Mammary epithelial cell (primary cell): ENCODE results near the gene ZC3H18.

Experiments used
- CTCF ChIP-seq, 2 donors: IDR thresholded peaks in 1 of 2; conservative IDR thresholded peaks in 1 of 2; 2 replicates each; pipeline ENCODE4 v1.5.1; 2011 to 2012; ENCODE audit warnings: inconsistent platforms in 2 of 2, low read length in 2 of 2, mild to moderate bottlenecking in 2 of 2, control low read depth in 1 of 2, low read depth in 1 of 2; ENCODE audit not compliant: insufficient read depth in 1 of 2; ENCODE audit errors: extremely low read depth in 1 of 2
- EZH2 ChIP-seq: IDR thresholded peaks from 2 replicates; pipeline ENCODE4 v1.6.1; 2012; ENCODE audit warnings: low read length, inconsistent platforms, borderline replicate concordance

GRCh38 chr16:88561485-88562359, 8.5 kb upstream of the ZC3H18 start:
- peak; percentile 61 to 74 for TF ChIP-seq CTCF (conservative IDR thresholded peaks at IDR 0.05 in 1 of 2, IDR thresholded peaks at IDR 0.05 in 1 of 2; ENCODE audit: extremely low read depth in 1 of 2, insufficient read depth in 1 of 2, low read depth in 1 of 2, low read length in 2 of 2)
- TF ChIP-seq EZH2, result no peak
